Dermis blood vessel endothelial cell (primary cell): ENCODE measurements around the gene MAML2. TPM values are rescaled to one million over a fixed set of nuclear protein-coding genes. Genes with fewer than 3 reads are reported as not detected.

Source experiments
- DNase-seq: peaks from one replicate; pipeline ENCODE4 v3.0.0; 2010
- total RNA-seq: library from RNA; depleted of rRNA; stranded (reverse); fragments of >200 nt; gene quantifications from 2 replicates; pipeline ENCODE4 v1.2.3, GENCODE V29; 2014

MAML2 gene
- total RNA-seq, 1 donor from 2014 or later = 6.3 TPM

DNA sequence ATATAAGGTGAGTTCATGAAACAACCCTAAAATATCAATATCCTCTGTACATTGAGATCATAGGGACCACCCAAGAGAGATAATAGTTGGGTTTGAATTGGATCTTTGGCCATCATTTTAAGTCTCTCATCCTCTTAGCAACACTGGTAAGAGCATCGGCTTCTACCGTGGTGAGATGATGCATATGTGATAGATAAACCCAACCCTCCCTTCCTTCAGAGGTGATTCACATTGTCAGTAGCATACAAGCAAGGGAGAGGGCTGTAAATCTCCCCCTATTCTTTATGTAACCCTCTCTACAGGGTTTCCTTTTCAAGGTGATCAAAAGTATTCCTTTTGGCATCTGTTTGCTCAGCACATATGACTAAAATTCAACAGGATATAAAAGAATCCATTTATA is 316.7 kb downstream of the MAML2 start:
- DNase-seq = no peak

DNA sequence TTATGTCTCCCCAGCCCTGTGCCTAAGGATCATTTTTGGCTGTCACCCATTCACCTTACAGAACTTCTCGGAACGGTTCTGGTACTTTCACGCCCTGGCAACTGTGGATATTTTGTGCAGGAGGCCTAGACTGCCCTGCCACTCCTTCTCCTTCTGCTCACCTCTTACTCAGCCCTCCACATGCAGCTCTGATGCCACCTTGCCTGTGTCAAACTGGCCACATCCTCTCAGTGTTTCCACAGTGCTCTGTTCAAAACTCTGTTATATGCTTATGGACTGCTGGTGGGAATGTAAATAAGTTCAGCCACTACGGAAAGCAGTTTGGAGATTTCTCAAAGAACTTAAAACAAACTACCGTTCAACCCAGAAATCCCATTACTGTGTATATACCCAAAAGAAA is 318.3 kb downstream of the MAML2 start:
- DNase-seq = no peak

DNA sequence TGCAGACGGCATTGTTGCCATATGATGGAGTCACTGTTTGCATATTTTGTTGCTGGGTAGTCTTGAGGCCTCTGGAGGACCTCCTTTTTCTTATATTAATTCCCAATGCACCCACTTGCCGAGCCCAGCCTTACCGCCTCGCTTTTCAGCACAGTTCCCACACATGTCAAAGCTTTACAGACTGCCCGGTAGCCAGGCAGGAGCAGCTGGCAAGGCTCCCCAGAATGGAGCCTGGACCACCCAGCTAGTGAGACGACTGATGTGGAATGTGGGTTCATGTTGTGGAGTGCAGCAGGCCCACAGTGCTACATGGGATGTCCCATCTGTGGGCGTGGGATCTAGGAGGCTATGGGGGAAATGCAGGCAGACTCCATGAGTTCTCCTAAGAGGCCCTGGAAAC is 319.7 kb downstream of the MAML2 start:
- no peak for DNase-seq

DNA sequence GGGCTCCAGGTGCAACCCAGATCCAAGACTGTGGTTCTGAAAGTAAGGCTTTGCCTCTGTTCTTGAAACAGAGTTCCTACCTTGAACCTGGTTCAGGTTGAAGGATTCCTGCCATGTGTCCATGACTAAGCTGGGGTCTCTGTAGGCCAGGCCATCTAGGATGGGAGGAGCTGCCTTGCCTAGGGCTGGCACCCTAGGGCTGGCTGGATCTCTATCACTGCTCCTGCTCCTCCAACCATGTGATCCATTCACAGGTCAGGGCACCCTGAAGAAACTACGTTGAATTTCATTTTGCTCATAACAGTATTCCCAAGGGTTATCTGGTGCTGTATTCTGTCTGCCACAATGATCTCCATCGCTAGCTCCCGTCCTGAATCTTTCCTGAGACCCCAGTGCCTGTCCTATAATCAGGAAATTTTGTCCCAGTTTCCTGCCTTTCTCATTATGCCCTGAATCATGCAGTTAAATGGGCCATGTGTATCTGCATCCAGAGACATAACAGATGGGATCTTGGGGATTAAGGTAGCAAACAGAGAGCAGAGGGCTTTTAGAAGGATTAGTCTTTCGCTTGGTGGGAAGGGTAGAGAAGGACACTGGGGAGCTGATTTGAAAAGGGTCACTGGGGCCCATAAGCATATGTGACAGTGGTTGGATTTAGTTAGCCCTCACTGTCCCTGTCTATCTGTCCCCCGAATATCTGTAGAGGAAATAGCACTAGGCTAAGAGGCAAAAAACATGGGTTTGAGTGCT is 320.9 kb downstream of the MAML2 start:
- DNase-seq = no peak

DNA sequence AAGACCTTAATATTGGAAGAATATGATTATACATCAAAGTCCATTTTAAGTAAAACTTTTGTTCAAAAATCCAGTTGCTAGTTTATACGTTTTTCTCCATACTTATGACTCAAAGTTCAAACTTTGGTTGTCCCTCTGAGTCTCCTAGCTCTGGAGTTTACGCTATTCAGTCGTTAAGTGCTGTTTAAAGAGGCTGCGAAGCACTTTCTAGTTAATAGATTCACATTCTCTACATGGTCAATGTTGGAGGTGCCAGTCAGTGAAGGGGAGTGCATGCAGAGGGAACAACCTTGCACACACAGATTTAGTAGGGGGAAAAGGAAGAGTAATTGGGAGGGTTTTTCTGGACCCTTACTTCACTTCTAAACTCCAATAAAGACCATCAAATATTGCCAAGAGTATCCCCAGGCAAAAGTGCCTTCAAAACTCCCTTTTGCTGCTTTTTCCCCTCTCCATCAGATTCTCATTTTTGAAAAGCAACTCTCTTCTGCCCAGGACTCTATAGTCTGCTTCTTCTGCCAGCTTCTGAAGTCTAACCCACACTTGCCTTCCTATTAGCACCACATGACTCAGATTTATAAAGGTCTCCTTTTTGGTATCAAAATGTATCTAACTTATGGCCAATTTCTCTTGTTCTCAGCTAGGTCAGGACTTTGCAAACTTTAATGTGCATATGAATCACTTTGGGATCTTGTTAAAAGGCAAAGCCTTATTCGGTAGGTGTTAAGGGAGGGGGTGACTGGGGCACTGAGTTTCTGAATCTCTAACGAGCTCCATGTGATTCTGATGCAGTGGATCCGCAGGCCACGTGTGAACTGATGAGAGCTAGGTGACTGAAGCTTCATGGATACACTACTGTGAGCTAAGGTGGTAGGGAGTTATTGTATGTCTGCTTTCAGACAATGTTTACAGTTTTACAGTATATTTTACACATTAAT is 322.9 kb downstream of the MAML2 start:
- no peak for DNase-seq

DNA sequence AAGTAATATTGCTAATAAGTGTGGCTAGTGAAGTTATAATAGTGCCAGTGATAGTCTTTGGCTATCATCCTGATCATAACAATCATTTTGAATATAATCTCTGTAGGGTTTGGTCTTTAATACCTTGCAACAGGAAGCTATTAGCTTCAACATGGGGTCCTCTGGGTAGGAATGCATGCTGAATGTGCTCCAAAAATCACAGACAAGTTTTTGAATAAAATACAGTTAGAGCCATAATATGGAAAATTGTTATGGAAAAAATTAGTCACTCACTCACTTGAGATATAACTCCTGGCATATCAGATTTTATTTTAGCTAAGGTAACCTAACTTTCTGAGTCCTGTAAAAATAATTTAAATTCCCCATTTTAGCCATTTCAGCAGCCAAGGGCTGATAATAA is 323.7 kb downstream of the MAML2 start:
- no peak for DNase-seq

DNA sequence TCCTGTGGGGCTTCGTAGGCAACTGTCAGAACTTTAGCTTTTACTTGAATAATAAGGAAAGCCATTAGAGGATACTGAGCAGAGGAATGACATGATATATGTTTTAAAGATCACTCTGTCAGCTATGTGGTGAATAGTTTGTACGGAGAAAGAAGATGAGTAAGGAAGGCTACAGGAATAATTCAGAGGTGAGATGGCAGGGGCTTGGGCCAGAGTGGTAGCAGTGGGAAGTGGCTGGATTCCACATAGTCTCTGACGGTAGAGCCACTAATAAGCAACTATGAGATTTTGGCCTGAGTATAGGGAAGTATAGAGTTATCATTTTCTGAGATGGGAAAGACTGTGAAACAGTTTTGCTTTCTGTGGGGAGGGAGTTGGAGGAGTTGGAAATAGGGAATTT is 325.1 kb downstream of the MAML2 start:
- no peak for DNase-seq

DNA sequence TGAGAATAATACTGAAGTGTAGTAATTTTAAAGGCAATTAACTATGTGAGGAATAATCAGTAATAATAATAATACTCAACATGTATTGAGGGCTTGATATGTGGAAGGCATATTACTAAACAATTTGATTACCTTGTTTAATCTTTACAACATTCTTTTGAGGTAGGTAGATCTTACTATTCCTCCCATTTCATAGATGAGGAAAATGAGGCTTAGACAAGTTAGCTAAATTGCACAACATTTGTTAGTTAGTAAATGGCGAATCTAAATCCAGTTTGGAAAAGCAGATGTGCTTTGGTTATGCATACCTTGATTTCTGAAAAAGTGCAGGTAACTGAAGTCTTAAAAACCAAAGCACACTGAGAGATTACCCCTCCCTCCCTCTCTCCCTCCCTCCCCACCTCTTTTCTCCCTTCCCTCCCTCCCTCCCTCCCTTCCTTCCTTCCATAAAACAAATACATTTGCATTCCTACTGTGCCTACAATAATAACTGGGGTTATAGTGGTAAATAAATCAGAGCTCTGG is 326.0 kb downstream of the MAML2 start:
- DNase-seq = no peak

DNA sequence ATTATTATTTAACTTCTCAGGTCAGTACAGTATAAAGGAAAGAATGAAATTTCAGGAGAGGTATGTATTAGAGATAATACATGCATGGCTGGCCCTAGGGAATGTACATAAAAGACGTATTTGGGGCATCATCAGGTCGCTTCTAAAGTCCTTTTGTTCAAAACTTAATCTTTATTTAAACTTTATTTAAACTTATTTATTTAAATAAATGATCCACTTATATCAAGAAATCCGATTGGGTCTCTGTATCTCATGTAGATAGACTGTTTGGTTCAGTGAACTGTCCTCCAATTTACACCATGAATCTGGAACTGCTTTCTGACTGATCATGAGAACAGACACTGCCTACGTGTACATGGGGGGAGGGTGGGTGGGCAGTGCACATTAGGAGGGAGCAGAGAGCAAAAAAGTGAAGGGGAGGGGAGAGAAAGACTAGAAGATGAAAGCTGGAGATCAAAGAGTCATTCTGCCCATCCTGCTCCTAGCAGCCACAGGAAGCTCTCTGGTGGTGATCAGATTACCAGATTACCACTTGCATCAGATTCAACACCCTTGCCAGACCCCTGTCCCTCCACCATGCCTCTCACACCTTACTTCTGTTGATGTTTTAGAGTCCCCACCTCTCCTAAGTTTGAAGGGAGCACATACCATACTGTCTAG is 327.0 kb downstream of the MAML2 start:
- no peak for DNase-seq

DNA sequence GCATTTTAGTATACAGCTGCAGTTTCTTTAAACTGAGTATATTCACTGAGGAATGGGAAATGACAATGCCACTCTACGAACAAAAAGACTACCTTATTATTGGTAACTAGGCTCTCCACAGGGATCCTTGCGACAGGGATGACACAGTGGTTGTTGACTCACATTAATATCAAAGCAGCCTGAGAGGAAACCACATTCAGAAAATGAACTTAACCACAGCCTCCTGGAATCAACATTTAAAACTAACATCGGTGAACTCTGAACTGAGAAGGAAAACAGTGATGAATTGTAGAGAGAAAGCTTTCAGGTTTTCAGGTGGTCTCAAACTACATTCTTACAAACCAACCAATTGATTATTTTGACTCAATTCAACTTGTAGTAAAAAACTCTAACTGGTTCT is 328.8 kb downstream of the MAML2 start:
- peak; percentile 15 for DNase-seq

DNA sequence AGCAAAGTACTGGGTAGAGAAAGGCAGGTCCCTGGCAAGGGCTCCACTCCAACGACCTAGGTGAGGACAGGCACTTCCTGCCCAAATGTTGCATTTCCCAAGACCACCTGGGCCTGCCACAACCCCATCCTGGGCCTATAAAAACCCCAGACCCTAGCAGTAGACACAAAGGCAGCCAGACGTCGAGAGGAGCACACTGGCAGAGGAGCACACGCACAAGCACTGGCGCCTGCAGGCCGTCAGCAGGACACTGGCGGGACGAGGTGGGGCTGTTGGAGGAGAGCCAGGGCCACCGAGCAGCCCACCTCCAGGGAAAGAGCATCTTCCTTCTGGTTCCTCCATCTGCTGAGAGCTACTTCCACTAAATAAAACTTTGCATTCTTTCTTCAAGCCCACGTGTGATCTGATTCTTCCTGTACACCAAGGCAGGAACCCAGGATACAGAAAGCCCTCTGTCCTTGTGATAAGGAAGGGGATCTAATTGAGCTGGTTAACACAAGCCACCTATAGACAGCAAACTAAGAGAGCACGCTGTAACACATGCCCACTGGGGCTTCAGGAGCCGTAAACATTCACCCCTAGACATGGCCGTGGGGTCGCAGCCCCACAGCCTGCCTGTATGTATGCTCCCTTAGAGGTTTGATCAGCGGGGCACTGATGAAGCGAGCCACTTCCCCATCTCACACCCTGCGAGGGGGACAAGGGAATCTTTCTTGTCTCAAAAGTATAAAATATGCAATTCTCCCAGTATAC is 329.4 kb downstream of the MAML2 start:
- DNase-seq = no peak

DNA sequence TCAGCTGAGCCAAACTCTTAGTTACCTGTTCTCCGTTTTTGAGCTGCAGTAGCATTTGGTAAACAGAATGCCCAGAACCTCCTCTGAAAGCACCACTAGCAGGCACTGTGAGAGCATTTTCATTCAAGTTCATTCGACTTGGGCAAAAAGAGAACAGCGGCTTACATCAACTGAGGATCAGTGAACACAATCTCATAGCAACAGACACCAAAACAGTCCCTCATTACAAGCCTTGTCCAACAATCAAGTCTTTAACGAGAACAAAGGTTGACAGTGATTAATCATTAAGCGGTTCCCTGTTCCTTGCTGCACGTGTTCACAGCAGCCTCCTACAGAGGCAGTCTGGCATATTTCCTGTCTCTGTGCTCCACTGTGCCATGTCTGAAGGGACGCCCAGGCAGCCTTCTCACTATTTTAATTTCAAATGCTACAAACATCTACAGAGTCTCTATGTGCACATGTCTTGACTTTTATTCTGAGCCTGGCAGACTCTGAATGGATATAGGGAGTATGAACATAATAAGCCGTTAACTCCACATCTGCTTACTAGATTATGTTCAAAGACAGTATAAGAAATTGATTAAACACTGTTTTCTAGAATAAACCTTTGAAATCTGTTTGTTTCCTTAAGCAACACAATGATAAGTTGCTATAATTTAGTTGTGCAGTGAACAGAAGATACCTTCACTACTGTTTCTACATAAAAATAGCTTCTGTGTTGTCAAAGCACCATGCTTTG is 330.7 kb downstream of the MAML2 start:
- DNase-seq = peak; percentile 96

DNA sequence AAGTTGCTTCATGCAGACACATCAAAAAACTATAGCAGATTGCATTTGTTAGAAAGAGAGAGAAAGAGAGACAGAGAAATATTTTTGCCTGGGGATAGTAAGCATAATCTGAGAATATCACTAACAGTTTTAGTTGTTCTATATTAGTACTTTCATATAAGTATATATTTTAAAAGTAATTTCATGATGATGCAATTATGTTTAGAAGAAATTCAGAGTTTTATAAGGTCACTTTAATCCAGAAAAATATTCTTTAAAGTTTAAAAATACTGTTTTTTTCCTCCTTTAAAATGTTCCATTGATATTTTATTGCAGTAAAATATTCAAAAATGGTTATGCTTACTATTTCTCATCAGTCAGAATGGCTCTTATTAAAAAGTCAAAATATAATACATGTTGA is 332.3 kb downstream of the MAML2 start:
- DNase-seq = no peak

DNA sequence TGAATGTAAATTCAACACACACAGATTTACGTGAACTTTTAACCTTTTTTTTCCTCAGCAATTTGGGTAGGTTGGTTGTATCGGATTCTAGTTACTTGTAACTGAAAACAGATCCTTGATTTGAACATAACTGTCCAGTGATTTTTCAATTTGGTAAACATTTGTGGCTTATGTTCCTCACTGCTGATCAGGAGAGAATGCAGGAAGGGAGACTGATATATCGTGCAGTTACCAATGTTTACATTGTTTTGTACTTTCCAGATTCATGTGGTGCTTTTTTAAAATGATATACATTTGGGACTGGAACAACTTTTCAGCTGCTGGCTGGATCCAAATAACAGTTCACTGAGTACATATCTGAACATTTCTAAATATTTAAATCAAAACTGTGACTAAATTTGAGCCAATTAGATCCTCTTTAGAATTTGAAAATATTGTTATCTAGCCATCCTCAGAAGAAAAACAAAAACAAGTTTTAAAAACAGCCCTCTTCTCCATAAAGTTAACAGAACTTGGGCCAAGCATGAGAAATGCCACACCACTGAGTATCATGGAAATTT is 334.8 kb downstream of the MAML2 start:
- DNase-seq = no peak

DNA sequence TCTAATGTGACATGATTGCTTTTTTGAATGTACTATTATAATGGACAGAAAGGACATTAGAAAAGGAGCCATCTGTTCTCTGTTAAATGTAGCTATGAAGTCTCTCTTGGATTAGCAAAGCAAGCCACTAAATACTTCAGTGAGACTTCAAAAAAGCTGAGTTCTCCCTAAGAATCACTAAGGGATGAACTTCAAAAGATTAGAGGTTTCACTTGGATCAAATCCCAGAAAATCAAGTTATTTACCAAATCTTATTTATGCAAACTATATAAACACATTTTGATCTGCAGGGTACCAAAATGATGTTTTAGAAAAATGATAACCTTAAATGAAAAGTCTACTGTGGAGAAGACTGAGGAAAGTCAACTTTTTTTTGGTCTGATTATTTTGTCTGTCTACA is 337.0 kb downstream of the MAML2 start:
- DNase-seq = no peak

DNA sequence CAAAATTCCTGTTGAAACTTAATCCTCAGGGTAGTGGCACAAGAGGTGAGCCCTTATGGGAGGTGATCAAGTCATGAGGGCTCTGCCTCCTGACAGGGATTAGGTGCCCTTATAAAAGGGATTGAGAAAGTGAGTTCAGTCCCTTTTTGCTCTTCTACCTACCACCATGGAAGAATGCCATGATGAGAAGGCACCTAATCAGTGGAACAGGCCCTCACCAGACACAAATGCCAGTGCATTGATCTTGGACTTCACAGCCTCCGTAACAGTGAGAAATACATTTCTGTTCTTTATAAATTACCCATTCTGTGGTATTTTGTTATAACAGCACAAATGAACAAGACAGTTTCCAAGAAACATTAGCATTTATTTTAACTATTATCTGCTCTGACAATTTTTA is 338.1 kb downstream of the MAML2 start:
- DNase-seq = no peak

DNA sequence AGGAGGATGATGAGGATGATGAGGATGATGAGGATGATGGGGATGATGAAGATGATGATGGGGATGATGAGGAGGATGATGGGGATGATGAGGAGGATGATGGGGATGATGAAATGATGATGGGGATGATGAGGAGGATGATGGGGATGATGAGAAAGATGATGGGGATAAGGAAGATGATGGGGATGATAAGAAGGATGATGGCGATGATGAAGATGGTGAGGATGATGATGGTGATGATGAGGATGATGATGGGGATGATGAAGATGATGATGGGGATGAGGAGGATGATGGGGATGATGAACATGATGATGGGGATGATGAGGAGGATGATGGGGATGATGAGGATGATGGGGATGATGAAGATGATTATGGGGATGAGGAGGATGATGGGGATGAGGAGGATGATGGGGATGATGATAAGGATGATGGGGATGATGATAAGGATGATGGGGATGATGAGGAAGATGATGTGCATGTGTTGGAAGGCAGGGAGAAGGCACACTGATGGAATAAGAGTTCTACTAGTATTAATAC is 340.2 kb downstream of the MAML2 start:
- no peak for DNase-seq

DNA sequence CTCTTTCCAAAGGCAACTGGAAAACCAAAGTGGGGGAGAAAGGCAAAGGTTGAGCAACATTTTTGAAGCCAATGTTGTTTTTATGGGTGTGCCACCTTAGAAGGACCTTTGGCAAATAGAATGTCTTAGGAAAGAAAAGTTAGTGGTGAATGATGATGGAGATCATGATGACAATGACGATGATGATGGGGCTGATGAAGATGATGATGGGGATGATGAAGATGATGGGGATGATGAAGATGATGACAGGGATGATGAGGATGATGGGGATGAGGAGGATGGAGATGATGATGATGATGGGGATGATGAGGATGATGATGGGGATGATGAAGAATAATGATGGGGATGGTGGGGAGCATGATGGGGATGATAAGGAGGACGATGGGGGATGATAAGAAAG is 340.7 kb downstream of the MAML2 start:
- no peak for DNase-seq

DNA sequence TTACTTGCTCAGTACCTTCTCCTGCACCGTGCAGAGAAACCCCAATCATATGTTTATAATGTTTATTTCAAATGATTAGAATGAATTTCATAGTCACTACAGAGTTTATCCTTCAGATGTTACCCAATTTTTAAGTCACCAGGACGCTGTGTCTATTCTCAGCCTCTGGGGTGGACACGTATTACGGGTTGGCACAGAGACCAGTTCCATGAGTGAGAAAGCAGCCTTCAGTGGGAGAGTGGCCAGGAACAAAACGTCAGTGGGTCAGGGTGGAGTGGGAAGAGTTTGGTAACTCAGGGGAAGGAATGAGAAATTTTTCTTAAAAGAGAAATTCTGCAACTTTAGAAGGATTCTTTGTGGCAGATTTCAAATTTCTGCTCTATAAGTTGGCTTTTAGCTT is 342.0 kb downstream of the MAML2 start:
- DNase-seq = no peak

DNA sequence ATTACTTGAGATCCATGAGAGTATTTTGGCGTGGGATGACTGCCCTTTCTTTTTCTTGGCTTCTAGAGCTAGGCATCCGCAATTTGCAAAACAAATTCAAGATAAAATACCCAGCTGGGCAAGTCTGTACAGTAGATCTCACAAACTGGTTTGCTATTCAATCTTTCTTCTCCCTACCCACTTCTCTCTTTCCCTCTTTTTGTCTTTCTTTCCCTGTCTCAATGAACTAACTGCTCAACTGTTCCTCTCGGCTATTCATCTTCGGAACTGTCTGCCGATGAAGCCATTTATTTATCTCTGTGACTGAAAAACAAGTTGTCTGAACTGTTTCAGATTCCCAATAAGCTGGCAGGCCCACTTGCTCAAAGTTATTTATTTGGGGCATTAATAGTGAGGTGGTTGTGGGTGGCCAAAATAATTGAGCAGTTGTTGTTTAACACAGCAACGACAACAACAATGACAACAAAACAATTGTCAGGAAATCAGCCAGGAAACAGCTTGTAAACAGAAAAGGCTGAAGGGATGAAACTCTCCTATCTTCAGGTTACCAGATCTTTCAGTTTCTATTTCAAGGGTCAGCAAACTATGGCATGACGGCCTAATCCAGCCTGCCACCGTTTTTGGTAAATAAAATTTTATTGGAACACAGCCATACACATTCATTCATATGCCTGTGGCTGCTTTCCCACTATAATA is 343.1 kb downstream of the MAML2 start:
- peak; percentile 23 for DNase-seq
